ENCODE data around the gene TACR2.

Gene TACR2

DNA sequence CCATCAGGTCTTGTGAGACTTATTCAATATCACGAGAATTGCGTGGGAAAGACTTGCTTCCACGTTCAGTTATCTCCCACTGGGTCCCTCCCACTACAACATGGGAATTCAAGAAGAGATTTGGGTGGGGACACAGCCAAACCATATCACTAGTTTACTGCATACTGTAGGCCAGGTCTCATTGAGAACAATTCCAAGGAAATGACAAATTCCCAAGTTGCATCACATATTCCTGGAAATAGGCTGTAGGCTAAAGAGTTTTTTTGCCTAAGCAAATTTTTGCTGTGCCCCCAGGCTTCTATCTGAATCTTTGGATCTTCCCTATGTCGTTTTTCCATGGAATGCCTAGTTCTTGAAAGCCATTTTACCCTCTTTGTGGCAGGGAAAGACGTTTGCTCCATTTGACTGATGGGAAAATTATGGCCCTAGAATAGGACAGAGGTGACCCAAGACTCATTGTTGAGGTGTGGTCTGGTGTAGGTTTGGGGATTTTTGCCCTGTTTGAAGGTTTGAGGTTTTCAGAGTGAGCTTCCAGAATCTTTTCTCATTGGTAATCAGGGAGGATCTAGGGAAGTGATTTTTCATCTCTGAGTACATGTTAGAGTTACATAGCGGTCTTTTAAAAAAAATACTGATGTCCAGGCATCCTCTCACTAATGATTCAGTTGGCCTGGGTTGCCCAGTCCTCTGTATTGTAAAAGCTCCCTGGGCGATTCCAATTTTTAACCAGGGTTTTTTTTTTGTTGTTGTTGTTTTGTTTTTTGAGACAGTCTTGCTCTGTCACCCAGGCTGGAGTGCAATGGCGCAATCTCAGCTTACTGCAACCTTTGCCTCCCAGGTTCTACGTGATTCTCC is 44.4 kb downstream of the TACR2 start:
- no peak for DNase-seq

DNA sequence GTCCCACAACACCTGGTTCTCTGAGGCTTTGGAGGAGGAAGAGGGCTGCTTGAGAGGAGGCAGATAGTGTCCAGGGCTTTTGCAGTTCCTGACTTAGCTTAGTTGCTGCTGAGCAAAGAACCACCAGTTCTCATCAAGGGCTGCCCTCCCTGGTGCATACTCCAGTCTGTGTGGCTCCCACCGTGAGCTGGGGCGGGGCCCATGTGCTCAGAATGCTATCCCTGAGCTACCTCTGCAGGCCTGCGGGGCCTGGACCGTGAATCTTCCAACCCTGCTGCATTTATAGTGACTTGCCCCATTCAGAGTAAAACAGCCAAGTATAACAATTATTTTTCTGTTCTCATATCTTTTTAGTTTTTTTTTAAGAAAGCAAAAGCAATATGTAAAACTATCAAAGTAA is 49.2 kb downstream of the TACR2 start:
- no peak for DNase-seq

DNA sequence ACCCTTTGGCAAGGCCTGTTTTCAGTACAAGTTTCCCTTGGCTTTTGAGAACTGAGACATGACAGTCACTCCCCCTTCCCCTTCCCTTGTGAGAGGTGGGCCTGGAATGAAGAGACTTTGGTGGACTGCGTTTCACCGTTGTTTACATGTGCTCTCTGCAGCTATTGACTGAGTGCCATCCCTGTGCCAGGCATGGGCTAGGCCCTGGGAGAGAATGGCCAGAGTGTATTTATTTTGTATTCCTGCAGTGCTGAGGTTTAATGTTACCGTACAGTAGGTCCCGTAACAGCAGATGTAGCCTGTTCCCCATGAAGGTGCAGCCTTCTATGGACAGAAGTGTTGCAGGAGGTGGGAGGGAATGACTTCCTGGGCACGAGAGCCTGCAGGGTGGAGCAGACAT is 50.0 kb downstream of the TACR2 start:
- no peak for DNase-seq

DNA sequence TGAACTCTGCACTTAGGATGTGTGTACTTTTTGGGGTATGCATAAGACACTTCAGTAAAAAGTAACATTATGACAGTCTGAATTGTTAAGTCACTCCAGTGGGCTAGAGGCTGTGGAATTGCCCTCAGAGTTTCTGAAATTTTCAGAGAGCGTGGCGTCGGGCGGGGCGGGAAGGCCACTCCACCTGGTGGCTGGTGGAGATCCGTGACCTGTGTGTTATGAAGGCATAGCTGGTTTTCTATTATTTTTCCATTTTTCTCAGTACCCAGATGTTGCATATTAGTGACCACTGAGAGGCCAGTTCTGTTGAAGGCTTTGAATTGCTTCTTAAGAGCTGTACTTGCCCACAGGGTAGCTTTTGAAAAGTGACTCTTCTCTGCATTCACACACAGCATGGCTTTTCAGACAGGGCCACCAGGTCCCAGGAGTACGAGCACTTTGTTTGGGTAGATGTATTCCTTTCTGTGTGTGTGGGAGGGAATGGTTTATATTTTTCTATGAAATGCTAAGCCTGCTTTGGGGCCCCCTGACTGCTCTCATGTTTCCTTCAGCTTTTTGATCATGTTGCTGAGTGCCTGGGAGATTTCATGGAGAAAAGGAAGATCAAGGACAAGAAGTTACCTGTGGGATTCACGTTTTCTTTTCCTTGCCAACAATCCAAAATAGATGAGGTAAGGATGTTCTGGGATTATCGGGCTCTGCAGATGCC is 52.3 kb downstream of the TACR2 start:
- DNase-seq = no peak

DNA sequence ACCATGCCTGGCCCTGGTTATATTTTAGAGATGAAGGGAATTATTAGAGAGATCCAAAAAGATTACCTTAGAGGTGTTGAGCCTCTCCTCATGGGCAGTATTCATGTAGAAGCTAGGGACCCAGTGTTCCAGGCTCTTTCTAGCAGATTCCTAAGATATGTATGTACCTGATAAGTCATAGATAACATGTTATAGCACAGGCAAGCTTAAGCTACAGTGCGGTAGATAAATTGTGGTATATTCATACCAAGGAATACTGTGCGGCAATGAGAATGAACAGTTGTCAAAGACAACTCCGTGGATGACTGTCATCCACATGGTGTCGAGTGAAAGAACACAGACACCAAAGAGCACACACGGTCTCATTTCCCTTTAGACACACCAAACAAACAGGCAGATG is 53.1 kb downstream of the TACR2 start:
- DNase-seq = no peak

DNA sequence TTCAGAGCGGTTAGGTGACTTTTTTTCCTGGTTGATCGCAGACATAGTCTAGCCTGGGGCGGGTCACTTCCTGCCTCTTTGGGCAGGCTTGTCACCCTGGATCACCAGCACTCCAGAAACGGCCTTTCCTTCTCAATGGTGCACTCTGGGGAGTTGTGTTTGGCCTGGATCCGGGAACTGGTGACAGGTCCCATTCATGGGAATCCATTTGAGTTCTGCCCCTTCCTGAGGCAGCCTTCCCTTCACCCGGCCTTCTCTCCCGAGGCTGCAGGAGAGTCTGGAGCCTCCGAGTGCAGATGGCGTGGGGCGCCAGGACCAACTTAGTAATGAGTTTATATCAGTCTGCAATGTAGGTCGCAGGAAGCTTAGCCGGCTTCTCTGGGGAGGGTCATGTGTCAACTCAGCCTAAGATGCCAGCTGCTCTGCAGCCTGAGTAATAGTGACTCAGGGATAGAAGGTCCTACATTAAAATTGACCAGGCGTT is 54.2 kb downstream of the TACR2 start:
- peak in 1 of 14 donors; percentile 34 for DNase-seq

DNA sequence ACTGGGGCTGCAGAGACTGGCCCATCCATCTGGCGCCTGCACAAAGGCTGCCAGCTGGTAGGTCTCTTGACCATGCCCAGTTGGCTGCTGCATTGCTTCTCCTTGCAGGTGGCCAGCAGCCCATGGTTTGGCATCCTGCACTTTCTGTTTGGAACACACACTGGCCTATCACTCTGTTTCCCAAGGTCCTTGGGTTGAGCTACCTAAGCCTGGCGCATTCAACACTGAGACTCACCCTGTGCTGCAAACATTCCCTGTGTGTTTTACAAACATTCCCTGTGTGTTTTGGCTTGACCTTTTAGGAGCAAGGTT is 55.5 kb downstream of the TACR2 start:
- DNase-seq = peak in 4 of 14 donors; percentile 15 to 97 (median 44)

DNA sequence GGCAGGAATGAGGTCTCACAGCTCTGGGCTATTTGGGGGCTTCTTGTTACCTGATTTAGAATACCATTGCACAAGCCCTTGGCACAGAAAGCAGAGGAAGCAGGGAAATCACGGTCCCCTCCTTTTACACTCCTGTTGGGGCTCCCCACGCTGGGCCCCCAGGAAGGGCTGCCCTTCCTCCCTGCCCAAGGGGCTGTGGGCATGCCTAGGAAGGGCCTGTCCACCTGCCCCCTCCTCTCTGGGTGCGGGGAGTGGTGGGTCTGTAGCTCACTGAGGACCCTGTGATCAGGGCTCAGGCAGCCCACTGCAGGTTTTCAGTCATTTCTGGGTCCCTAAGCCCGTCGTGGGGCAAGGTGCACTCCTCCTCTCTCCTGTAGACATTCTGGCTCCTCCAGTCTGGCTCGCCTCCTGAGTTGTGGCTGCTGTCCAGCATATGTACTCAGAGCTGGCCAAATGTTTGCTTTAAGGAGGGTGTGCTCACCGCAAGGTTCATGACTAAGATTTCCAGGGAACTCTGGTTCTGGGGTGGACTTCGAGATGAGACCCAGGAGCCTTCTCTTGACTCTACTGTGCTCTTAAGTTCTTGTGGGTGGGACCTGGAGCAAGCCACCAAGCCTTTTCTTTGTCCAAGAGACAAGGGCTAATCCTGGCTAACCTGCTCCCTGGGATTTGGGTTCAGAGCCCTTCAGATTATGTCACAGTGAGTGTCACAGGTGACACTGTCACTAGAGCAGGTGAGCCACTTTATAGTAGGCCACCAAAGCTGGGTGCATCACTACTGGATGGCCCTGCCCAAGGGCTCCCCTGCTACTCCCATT is 56.0 kb downstream of the TACR2 start:
- DNase-seq = peak in 1 of 14 donors; percentile 88

DNA sequence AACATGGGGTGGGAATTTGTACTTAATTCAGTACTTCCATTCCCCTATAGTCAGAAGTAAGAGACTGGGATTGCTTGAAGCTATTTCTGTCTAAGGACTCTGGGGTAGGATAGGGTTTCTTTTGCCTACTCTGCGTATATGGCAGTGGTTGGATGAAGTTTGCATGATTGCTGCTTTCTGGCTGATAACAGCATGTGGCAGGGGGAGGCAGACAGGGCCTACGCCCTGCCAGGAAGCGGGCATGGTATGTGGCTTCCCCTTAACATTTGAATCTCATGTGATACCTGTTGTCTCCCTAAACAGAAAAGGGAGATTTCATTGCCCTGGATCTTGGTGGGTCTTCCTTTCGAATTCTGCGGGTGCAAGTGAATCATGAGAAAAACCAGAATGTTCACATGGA is 57.1 kb downstream of the TACR2 start:
- no peak for DNase-seq

DNA sequence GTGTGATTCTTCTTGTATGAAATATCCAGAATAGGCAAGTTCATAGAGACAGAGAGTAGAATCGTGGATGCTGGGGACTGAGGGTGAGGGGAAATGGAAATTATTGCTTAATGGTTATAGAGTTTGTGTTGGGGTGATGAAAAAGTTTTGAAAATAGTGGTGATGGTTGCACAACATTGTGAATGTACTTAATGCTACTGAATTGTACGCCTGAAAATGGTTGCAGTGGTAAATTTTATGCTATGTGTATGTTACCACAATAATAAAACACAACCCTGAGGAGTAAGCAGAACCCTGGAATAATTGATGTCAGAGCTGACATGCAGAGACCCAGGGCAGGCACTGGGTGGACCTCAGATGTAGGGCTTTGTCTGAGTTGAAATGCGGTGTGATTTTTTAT is 57.6 kb downstream of the TACR2 start:
- no peak for DNase-seq

DNA sequence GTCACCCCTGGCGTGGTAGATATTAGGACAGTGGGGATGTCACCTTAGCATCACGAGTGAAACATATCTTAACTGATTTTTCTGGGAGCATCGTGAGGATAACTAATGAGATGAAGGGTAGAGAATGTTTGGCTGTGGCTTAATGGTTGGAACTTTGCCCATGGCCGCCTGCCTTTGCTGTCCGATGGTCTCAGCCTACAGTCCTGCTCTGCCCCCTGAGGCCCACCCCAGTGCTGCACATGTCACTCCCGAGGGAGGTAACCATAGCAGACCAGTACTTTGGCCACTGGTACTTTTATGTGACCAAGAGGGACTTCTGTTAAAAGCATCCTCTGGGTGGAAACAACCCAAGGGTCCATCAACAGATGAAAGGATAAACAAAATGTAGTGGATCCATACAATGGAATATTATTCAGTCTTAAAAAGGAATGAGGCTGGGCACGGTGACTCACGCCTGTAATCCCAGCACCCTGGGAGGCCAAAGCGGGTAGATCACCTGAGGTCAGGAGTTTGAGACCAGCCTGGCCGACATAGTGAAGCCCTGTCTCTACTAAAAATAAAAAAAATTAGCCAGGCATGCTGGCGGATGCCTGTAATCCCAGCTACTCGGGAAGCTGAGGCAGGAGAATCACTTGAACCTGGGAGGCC is 58.4 kb downstream of the TACR2 start:
- no peak for DNase-seq

DNA sequence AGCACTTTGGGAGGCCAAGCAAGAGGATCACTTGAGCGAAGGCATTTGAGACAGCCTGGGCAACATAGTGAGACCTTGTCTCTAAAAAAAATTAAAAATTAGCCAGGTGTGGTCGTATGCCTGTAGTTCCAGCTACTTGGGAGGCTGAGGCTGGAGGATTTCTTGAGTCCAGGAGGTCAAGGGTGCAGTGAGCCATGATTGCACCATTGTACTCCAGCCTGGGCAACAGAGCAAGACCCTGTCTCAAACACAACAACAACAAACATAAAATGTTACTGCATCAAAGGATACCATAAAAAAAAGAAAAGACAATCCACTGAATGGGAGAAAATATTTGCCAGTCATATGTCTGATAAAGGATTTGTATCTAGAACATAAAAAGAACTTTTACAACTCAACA is 60.5 kb downstream of the TACR2 start:
- no peak for DNase-seq

DNA sequence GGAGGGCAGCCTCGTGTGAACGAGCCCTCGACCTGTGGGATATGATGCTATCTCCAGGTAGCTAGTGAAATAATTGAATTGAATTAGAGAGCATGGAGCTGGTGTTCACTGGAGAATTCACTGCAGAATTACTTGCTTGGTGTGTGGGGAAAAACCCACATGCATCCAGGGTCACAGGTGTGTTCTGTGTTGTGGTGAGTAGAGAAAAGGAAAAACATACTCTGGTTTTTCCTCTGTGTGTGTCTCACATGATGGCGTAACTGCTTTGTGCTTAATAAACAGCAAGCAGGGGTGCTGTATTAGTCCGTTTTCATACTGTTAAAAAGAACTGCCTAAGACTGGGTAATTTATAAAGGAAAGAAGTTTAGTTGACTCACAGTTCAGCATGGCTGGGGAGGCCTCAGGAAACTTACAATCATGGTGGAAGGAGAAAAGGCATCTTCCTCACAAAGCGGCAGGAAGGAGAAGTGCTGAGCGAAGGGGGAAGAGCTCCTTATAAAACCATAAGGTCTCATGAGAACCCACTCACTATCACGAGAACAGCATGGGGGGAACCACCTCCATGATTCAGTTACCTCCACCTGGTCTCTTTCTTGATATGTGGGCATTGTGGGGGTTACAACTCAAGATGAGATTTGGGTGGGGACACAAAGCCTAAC is 62.6 kb downstream of the TACR2 start:
- DNase-seq = no peak

All from C1 segment of cervical spinal cord (tissue), 14 donors.